Activated T-cell treated with anti-CD3 and anti-CD28 coated beads, Interleukin-2, amount 50 U/mL, for 48 hours (primary cell): ENCODE data around the gene APOB.
A peak's percentile ranks its signal among the peaks of the same experiment; 100 is the strongest.

Experiments used
- DNase-seq, 2 experiments: peaks; one replicate each; pipeline ENCODE4 v3.0.0-alpha.2; 2020

Gene APOB

GRCh38 chr2:20977520-20978180, 66.2 kb downstream of the APOB start:
- no peak for DNase-seq

DNA sequence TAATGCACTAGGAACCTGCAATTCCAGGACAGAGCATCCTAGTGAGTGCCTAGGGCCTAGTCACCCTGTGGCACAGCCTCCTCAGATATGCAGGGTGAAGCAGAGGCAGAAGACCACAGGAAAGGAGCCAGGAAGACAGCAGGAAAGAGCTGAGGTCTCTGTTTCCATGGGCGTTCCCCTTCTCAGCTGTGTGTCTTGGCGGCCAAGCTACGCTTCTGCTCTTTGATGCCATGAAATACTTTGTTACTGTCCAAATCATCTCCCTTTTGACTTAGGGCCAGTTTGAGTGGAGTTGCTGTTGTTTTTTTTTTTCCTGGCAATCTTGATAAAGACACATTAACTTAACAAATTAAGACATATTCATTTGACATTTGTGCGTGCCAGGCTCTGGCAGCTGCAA, 67.3 kb downstream of the APOB start:
- no peak for DNase-seq

DNA sequence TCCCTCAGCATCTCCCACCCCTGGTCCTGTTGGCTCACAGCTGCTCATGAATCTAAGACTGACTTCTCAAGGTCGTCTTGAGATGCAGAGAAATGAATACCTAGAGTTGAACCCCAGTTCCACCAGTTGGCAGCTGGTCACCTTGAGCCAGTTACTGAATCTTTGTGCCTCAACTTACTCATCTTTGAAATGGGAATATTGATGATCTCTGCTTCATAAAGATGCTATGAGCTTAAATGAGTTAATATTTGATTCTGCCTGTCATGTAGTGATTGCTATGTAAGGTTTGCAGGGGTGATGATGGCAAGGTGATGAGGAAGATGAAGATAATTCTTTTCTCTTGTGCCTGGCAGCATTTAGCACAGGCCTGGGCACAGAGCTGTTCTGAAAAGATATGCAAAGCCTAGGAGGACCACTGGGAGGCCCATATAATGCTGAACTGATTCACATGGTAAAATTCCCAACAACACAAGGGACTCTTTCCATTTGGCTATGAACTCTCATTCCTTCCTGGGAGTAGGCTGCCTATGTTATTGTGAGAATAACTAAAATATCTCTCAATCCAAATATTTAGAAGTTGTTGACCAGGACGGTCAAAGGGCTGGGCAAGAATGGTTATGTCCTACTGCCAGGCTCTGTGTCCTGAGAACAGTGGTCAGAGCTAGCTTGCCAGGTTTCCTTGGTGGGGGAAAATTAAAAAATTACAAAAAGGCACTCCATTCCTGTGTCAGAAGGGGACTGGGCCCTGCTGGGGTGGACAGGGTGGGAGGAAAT, 70.9 kb downstream of the APOB start:
- DNase-seq = no peak

GRCh38 chr2:20972110-20972509, 71.8 kb downstream of the APOB start:
- no peak for DNase-seq

DNA sequence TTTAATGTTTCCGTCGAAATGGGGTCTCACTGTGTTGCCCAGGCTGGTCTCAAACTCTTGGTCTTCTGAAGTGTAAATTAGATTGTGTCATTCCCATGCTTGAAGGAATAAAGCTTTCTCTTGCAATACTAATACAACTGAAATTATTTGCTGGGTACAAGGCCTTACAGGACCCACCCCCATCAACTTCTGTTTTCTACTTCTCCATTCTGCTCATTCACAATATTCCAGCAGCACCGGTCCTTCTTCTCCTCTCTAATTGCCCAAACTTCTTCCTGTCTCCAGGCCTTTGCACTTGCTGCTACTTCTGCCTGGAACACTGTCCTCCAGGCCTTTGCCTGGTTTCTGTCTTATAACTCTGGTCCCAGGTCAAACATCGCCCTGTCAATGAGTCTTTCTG, 73.8 kb downstream of the APOB start:
- no peak for DNase-seq

GRCh38 chr2:20966061-20966595, 77.7 kb downstream of the APOB start:
- no peak for DNase-seq

DNA sequence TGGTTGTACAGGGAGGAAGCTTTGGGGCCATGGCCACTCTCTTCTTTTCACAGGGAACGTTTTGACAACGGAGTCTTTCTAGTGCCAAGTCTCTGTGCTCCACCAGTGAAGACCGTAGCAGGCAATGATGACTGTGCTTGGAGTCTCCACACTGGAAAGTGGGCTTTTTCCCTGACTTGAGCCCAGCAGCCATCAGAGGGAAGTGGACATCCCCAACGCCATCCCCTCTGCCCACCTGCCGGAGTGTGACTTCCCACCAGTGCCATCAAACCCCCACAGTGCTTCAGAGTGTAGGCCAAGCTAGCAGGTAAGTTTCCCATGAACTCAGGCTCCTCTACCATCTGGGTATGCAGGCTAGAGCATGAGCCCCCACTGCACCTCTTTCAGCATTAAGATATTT, 78.7 kb downstream of the APOB start:
- DNase-seq = no peak

- no peak for DNase-seq
Observed at GRCh38 chr2:20963867-20964266, 80.0 kb downstream of the APOB start.

- peak; percentile 81 to 82 for DNase-seq
Observed at GRCh38 chr2:20962939-20963557, 80.8 kb downstream of the APOB start.

DNA sequence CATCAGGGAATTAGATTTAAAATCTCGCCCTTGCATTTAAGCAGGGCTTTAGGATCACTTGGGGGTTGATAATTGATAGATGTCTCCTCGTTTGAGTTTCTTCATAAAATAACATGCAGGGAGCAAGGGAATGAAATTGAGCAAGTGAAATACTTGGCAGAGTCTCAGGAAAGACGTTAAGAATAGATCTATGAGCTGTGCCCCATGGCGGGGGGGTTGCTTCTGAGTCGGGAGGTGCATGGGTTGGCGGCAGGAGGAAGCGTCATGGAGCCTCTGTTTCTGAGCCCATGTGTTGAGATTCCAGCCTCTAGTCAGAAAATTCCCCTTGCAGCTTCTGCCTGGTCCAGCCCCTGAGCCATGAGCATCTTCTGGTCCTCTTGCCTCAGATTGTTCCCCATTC, 82.0 kb downstream of the APOB start:
- DNase-seq = no peak

GRCh38 chr2:20960003-20960402, 83.9 kb downstream of the APOB start:
- DNase-seq = no peak

- DNase-seq = no peak
Observed at GRCh38 chr2:20959252-20959651, 84.6 kb downstream of the APOB start.

GRCh38 chr2:20957788-20958525, 85.9 kb downstream of the APOB start:
- no peak for DNase-seq

- DNase-seq = no peak
Observed at GRCh38 chr2:20955277-20956026, 88.4 kb downstream of the APOB start.

DNA sequence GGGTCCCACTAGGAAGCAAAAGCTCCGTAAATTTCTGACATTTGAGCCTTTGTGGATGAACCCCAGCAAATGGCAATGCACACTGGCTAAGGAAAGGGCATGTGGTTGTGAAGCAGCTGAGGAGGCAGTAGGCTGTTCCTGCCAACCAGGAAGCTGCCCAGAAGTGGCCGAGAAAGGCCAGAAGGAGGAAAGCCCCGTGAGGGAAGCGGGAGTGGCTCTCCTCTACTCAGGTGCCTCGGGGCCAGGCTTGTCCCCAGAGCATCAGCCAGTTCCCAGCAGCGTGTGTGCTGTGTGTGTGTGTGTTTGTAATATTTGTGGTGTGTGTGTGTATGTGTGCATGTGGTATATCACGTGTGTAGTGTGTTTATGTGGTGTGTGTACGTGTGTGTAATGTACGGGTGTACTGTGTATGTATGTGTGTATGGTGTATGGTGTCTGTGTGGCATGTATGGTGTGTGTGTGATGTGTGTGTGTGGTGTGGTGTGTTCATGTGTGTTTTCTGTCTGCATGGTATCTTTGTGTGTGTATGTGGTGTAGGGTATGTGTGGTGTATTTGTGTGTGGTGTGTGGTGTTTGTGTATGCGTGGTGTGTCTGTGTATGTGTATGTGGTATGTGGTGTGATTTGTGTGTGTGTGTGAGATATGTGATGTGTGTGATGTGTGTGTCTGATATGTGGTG, 90.6 kb downstream of the APOB start:
- no peak for DNase-seq
